B cell (primary cell): Measurements from ENCODE around the gene NTM. TPM values are rescaled to one million over a fixed set of nuclear protein-coding genes. Genes with fewer than 3 reads are reported as not detected.

Experiments used
- ATAC-seq: fragments of 200-7000 bp; cut with Tn5 transposase; one replicate; pipeline ENCODE4 v1.10.0; 2021; ENCODE audit warnings: low read depth, mild to moderate bottlenecking, moderate number of reproducible peaks, moderate library complexity
- CTCF ChIA-PET: fragments of 350-600 bp; sonication (Branson Sonifier 250); formaldehyde crosslinking; loops from one replicate; lab custom pipeline; 2021; ENCODE audit warnings: antibody characterized with exemption, inconsistent platforms; lab: Charles Lee
- POLR2A ChIA-PET: fragments of 350-600 bp; sonication (Branson Sonifier 250); formaldehyde crosslinking; loops from one replicate; lab custom pipeline; 2021; ENCODE audit warnings: antibody characterized with exemption; lab: Charles Lee
- DNase-seq: peaks from one replicate; pipeline ENCODE4 v3.0.0; 2013
- H2AFZ ChIP-seq: 2 replicates; pipeline ENCODE4 v1.6.1; 2012; ENCODE audit warnings: mild to moderate bottlenecking, low read depth, low read length; ENCODE audit not compliant: insufficient read depth, poor library complexity, severe bottlenecking
- H3K27ac ChIP-seq, 2 donors: 1 replicate in 1 of 2; 2 replicates in 1 of 2; pipeline ENCODE4 v1.5.1; 2012 to 2013; ENCODE audit warnings: low read length in 2 of 2, mild to moderate bottlenecking in 2 of 2, moderate library complexity in 1 of 2
- H3K27me3 ChIP-seq, 4 experiments: fragments of 200-600 bp in 1 of 4; sonication (generic) in 1 of 4; replicated peaks in 1 of 4; 1 replicate in 2 of 4; 2 replicates in 2 of 4; pipeline versions ENCODE4 v1.6.1 to v1.7.0; 2013 to 2016; ENCODE audit warnings: low read length in 3 of 4, mild to moderate bottlenecking in 2 of 4, mixed read lengths in 1 of 4, moderate library complexity in 1 of 4; ENCODE audit not compliant: insufficient read depth in 4 of 4, control insufficient read depth in 3 of 4; ENCODE audit errors: control extremely low read depth in 1 of 4
- H3K36me3 ChIP-seq, 2 experiments: replicated peaks in 1 of 2; 1 replicate in 1 of 2; 2 replicates in 1 of 2; pipeline versions ENCODE4 v1.6.1 to v1.7.1; 2013; ENCODE audit warnings: low read length in 1 of 2; ENCODE audit not compliant: insufficient read depth in 2 of 2, control insufficient read depth in 1 of 2; ENCODE audit errors: control extremely low read depth in 1 of 2, extremely low read depth in 1 of 2
- H3K4me1 ChIP-seq, 2 donors: fragments of 200-600 bp in 1 of 2; sonication (generic) in 1 of 2; 1 replicate in 1 of 2; 2 replicates in 1 of 2; pipeline versions ENCODE4 v1.5.1 to v1.6.1; 2013 to 2017; ENCODE audit warnings: low read length in 2 of 2; ENCODE audit not compliant: control insufficient read depth in 2 of 2, insufficient read depth in 2 of 2
- H3K4me2 ChIP-seq: replicated peaks from 2 replicates; pipeline ENCODE3; 2012; ENCODE audit warnings: mild to moderate bottlenecking, low read depth, low read length; ENCODE audit not compliant: poor library complexity, severe bottlenecking
- H3K4me3 ChIP-seq, 5 experiments: fragments of 200-600 bp in 1 of 5; sonication (generic) in 1 of 5; 1 replicate in 3 of 5; 2 replicates in 2 of 5; pipeline versions ENCODE4 v1.5.1 to v1.7.0; 2011 to 2016; ENCODE audit warnings: low read length in 4 of 5, mild to moderate bottlenecking in 4 of 5, low read depth in 2 of 5, control low read depth in 1 of 5, moderate library complexity in 1 of 5; ENCODE audit not compliant: insufficient read depth in 1 of 5; ENCODE audit errors: control extremely low read depth in 1 of 5, extremely low read depth in 1 of 5
- H3K79me2 ChIP-seq: fragments of 200-600 bp; sonication (generic); one replicate; pipeline ENCODE4 v1.6.0; 2016; ENCODE audit warnings: low read length; ENCODE audit not compliant: control insufficient read depth, insufficient read depth
- H3K9ac ChIP-seq: fragments of 200-600 bp; sonication (generic); 2 replicates; pipeline ENCODE4 v1.6.1; 2017; ENCODE audit warnings: mild to moderate bottlenecking, low read length, moderate library complexity
- H3K9me3 ChIP-seq, 3 donors: one replicate each; pipeline versions ENCODE4 v1.6.1 to v1.7.1; 2013; ENCODE audit warnings: low read length in 2 of 3; ENCODE audit not compliant: control insufficient read depth in 2 of 3, insufficient read depth in 1 of 3; ENCODE audit errors: control extremely low read depth in 1 of 3
- H4K20me1 ChIP-seq: 2 replicates; pipeline ENCODE4 v1.6.0; 2012; ENCODE audit warnings: mild to moderate bottlenecking, low read length; ENCODE audit not compliant: insufficient read depth, control insufficient read depth, poor library complexity, severe bottlenecking
- H3K27ac Mint-ChIP-seq: one replicate; pipeline ENCODE4 v1.8.0; 2021; ENCODE audit warnings: mixed read lengths
- H3K27me3 Mint-ChIP-seq: one replicate; pipeline ENCODE4 v1.8.0; 2021; ENCODE audit warnings: mixed read lengths
- H3K4me1 Mint-ChIP-seq: one replicate; pipeline ENCODE4 v1.8.0; 2021; ENCODE audit warnings: mixed read lengths
- H3K4me3 Mint-ChIP-seq: one replicate; pipeline ENCODE4 v1.8.0; 2021; ENCODE audit warnings: mixed read lengths
- H3K9me3 Mint-ChIP-seq: one replicate; pipeline ENCODE4 v1.8.0; 2022; ENCODE audit warnings: mixed read lengths; ENCODE audit not compliant: insufficient read depth
- CTCF ChIP-seq: fragments of 200-600 bp; IDR thresholded peaks from one replicate; pipeline ENCODE4 v1.8.0; 2022; ENCODE audit warnings: antibody characterized with exemption, mild to moderate bottlenecking
- EZH2 ChIP-seq: IDR thresholded peaks from 2 replicates; pipeline ENCODE4 v1.6.1; 2012; ENCODE audit warnings: borderline replicate concordance, low read depth, mild to moderate bottlenecking, moderate library complexity, low read length; ENCODE audit not compliant: insufficient read depth, poor library complexity, severe bottlenecking
- WGBS: methylation state at CpG from one replicate; pipeline ENCODE4 v1.1.5; 2013; ENCODE audit warnings: missing lambda C conversion rate; ENCODE audit not compliant: insufficient coverage; 5-methylcytosine and 5-hydroxymethylcytosine counted together
- intact Hi-C: fragments of 100-400 bp; cut with micrococcal nuclease; formaldehyde crosslinking; loops from one replicate; pipeline ENCODE4 v1.10.0; 2022
- polyA plus RNA-seq: library from polyadenylated mRNA; depleted of rRNA; stranded (reverse); fragments of >200 nt; gene quantifications from 2 replicates; pipeline ENCODE4 v1.2.3, GENCODE V29; 2012
- total RNA-seq, 2 donors: library from RNA; stranded (reverse); fragments of 120-200 nt in 1 of 2; gene quantifications; 1 replicate in 1 of 2; 2 replicates in 1 of 2; pipeline versions ENCODE4 v1.2.3 to v1.2.4, GENCODE V29; 2013 to 2022

The NTM gene
- total and polyA plus RNA-seq, 2 donors (not counting 1 experiment from before 2014, with no cell fraction given), result not detected

- Histone ChIP-seq H3K79me2 (no peaks in the 10 kb centered on the region), H3K9me3 (peaks cover 0 to 5% (median 0%) of the 10 kb centered on the region in 3 donors), H3K9ac (no peak overlapping the region), H3K4me1 (no peaks in the 10 kb centered on the region), H3K36me3 (no peaks in the 10 kb centered on the region), H2AFZ (no peak overlapping the region), H3K27ac (no peak overlapping the region), H4K20me1 (no peaks in the 10 kb centered on the region), H3K4me3 (no peak overlapping the region), H3K4me2 (no peak overlapping the region), H3K27me3 (no peaks in the 10 kb centered on the region)
- Mint-ChIP-seq H3K27ac (no peak overlapping the region), H3K4me1 (no peaks in the 10 kb centered on the region), H3K27me3 (no peaks in the 10 kb centered on the region), H3K4me3 (no peak overlapping the region), H3K9me3 (no peaks in the 10 kb centered on the region)
- WGBS, result 71% methylated on average over 1 of the region's 3 CpGs
- no peak for ATAC-seq
- TF ChIP-seq EZH2, result no peak
- no peak for TF ChIP-seq CTCF
- no peak for DNase-seq
- intact Hi-C loops, result no loop called here
- CTCF ChIA-PET, result no interaction called here
- POLR2A ChIA-PET, result no interaction called here
These were observed 743.8 kb downstream of the NTM start for GRCh38 chr11:132114185-132114584.

GRCh38 chr11:132114743-132115142, 744.3 kb downstream of the NTM start:
- H3K4me3 ChIP-seq, result no peak overlapping the region
- no peaks in the 10 kb centered on the region for H3K79me2 ChIP-seq
- intact Hi-C loops, result no loop called here
- no peak for ATAC-seq
- no peaks in the 10 kb centered on the region for H3K9me3 Mint-ChIP-seq
- H3K4me1 Mint-ChIP-seq, result no peaks in the 10 kb centered on the region
- H2AFZ ChIP-seq, result no peak overlapping the region
- no peaks in the 10 kb centered on the region for H3K36me3 ChIP-seq
- no peaks in the 10 kb centered on the region for H3K27me3 Mint-ChIP-seq
- no peak for TF ChIP-seq CTCF
- H3K27ac ChIP-seq, result no peak overlapping the region
- H3K9ac ChIP-seq, result no peak overlapping the region
- no peaks in the 10 kb centered on the region for H3K4me1 ChIP-seq
- peaks cover 0 to 3% (median 0%) of the 10 kb centered on the region in 3 donors for H3K9me3 ChIP-seq
- no peak overlapping the region for H3K4me3 Mint-ChIP-seq
- no peaks in the 10 kb centered on the region for H3K27me3 ChIP-seq
- ChIA-PET CTCF (no interaction called here), POLR2A (no interaction called here)
- no peak overlapping the region for H3K4me2 ChIP-seq
- H4K20me1 ChIP-seq, result no peaks in the 10 kb centered on the region
- DNase-seq, result no peak
- no CpG with 5 or more reads among the region's 3 CpGs for WGBS
- H3K27ac Mint-ChIP-seq, result no peak overlapping the region
